SK-N-SH (cell line): ENCODE measurements around the gene RASA3.

ENCODE experiments used
- ELF1 ChIP-seq: IDR thresholded peaks from 2 replicates; pipeline ENCODE4 v1.4.0; 2012
- EZH2phosphoT487 ChIP-seq: fragments of 200-600 bp; sonication (generic); IDR thresholded peaks from 2 replicates; pipeline ENCODE4 v1.6.1; 2017; ENCODE audit warnings: low read depth, mixed run types, mild to moderate bottlenecking, antibody characterized with exemption, moderate library complexity, borderline replicate concordance
- NFIC ChIP-seq: IDR thresholded peaks from 2 replicates; pipeline ENCODE4 v1.4.0; 2012; ENCODE audit warnings: borderline replicate concordance
- NRF1 ChIP-seq: IDR thresholded peaks from 2 replicates; pipeline ENCODE4 v1.6.1; 2012; ENCODE audit warnings: low read depth, mild to moderate bottlenecking, low read length
- POLR2AphosphoS5 ChIP-seq: IDR thresholded peaks from 2 replicates; pipeline ENCODE4 v1.6.1; 2012; ENCODE audit warnings: low read depth, low read length
- RAD21 ChIP-seq: IDR thresholded peaks from 2 replicates; pipeline ENCODE4 v1.6.1; 2012; ENCODE audit warnings: mild to moderate bottlenecking, low read length
- RCOR1 ChIP-seq: fragments of 150-350 bp; IDR thresholded peaks from 2 replicates; pipeline ENCODE4 v1.6.1; 2017; ENCODE audit warnings: antibody characterized with exemption, low read length
- TF ChIP-seq, protein P1 (sequence below): fragments of 200-600 bp; sonication (generic); IDR thresholded peaks from 2 replicates; pipeline ENCODE4 v1.6.1; 2017; ENCODE audit warnings: antibody characterized with exemption, mild to moderate bottlenecking, moderate library complexity
- TF ChIP-seq, protein P2 (sequence below): fragments of 150-350 bp; IDR thresholded peaks from 2 replicates; pipeline ENCODE4 v1.6.1; 2017; ENCODE audit warnings: antibody characterized with exemption, low read length, low read depth, borderline replicate concordance
- TF ChIP-seq, protein P3 (sequence below): IDR thresholded peaks from 2 replicates; pipeline ENCODE4 v1.6.1; 2012; ENCODE audit warnings: mild to moderate bottlenecking, low read depth, low read length, moderate library complexity

DNA sequence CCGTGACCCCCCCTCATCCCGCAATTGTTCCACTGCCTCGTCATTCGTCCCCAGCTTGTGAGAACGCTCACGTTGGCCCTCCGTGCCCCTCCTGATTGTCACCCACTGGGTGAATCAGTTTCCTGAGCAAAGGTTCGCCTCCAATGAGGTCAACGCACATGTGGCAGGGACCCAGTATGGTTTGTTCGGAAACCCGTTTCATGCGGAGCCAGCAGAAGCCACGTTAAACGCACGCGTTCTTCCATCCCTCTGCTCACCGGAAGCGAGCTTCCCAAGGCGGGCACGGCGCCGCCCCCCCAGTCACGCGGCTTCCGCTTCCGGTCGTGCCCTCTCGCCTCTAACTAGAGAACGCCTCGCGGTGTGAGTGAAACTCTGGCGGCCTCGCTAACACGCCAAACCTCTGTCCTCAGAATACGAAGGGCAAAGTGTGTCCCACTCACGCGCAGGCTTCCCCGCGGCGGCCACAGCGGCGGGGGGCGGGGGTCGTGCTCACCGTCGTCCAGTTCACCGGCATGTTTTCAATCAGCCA is 28.7 kb upstream of the RASA3 start:
- TF ChIP-seq EZH2phosphoT487 (no peak), RCOR1 (no peak), POLR2AphosphoS5 (no peak), RAD21 (no peak), NFIC (no peak), NRF1 (no peak), ELF1 (no peak)
- TF ChIP-seq, protein P1, sequence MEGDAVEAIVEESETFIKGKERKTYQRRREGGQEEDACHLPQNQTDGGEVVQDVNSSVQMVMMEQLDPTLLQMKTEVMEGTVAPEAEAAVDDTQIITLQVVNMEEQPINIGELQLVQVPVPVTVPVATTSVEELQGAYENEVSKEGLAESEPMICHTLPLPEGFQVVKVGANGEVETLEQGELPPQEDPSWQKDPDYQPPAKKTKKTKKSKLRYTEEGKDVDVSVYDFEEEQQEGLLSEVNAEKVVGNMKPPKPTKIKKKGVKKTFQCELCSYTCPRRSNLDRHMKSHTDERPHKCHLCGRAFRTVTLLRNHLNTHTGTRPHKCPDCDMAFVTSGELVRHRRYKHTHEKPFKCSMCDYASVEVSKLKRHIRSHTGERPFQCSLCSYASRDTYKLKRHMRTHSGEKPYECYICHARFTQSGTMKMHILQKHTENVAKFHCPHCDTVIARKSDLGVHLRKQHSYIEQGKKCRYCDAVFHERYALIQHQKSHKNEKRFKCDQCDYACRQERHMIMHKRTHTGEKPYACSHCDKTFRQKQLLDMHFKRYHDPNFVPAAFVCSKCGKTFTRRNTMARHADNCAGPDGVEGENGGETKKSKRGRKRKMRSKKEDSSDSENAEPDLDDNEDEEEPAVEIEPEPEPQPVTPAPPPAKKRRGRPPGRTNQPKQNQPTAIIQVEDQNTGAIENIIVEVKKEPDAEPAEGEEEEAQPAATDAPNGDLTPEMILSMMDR = no peak
- TF ChIP-seq, protein P2, sequence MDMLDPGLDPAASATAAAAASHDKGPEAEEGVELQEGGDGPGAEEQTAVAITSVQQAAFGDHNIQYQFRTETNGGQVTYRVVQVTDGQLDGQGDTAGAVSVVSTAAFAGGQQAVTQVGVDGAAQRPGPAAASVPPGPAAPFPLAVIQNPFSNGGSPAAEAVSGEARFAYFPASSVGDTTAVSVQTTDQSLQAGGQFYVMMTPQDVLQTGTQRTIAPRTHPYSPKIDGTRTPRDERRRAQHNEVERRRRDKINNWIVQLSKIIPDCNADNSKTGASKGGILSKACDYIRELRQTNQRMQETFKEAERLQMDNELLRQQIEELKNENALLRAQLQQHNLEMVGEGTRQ = no peak
- TF ChIP-seq, protein P3, sequence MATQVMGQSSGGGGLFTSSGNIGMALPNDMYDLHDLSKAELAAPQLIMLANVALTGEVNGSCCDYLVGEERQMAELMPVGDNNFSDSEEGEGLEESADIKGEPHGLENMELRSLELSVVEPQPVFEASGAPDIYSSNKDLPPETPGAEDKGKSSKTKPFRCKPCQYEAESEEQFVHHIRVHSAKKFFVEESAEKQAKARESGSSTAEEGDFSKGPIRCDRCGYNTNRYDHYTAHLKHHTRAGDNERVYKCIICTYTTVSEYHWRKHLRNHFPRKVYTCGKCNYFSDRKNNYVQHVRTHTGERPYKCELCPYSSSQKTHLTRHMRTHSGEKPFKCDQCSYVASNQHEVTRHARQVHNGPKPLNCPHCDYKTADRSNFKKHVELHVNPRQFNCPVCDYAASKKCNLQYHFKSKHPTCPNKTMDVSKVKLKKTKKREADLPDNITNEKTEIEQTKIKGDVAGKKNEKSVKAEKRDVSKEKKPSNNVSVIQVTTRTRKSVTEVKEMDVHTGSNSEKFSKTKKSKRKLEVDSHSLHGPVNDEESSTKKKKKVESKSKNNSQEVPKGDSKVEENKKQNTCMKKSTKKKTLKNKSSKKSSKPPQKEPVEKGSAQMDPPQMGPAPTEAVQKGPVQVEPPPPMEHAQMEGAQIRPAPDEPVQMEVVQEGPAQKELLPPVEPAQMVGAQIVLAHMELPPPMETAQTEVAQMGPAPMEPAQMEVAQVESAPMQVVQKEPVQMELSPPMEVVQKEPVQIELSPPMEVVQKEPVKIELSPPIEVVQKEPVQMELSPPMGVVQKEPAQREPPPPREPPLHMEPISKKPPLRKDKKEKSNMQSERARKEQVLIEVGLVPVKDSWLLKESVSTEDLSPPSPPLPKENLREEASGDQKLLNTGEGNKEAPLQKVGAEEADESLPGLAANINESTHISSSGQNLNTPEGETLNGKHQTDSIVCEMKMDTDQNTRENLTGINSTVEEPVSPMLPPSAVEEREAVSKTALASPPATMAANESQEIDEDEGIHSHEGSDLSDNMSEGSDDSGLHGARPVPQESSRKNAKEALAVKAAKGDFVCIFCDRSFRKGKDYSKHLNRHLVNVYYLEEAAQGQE = no peak
